Measurements from ENCODE around the gene ATP10A.

Gene ATP10A

DNA sequence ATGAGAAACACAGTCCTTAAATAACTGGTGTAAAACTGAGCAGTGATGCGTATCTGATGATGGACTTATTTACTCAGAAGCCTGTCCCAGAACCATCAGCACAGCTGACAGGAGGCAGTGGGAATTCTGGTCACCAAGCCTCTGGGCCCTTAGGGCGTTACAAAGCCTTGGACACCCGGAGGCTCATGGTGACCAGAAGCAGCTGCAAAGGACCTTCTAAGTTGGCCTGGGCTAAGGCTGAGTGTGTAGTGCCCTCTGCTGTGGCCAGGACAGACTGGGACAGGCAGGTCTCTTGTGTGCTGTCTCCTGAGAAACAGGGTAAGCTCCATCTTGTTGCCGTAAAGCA lies 168.9 kb downstream of the ATP10A start:
- DNase-seq = no peak

DNA sequence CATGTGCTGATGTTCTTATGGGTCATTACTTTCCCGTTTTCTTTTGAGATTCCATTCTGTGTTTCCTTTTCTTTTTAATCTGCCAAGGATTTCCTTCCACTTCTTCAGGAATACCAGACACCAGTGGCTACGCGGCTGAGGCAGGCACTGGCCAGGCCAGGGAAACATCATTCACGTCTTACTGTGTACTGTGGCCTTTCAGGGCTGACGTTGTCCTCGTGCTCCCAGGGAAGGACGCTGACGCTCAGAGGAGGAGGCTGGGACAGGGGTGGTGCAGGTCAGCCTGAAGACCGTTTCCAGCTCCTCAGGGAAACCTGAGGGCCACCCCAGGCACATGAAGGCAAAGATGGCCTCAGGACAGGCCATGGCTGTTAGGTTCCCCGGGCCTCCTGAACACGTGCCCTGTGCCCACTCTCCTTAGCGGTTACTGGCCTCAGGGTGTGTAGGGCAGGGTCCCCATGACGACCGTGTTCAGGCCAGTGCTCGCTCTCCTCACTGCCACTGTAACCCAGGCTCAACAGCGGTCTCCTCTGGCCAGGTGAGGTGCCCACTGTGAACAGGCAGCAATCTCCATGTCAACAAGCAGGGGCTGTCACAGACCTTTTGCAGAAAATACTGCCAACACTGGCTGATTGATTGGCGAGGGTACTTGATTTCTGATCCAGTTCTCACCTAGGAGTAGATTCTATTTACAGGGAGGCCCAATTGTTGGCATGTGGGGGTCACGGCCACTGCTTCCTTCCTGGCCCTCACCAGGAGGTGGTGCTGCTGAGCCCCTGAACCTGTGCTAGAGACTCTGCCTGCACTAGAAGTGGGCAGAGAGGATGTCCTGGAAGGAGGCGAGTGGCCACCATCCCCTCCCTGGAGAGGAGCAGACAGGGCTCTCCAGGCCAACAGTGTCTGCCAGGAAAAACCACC lies 169.5 kb downstream of the ATP10A start:
- DNase-seq = peak; percentile 41

DNA sequence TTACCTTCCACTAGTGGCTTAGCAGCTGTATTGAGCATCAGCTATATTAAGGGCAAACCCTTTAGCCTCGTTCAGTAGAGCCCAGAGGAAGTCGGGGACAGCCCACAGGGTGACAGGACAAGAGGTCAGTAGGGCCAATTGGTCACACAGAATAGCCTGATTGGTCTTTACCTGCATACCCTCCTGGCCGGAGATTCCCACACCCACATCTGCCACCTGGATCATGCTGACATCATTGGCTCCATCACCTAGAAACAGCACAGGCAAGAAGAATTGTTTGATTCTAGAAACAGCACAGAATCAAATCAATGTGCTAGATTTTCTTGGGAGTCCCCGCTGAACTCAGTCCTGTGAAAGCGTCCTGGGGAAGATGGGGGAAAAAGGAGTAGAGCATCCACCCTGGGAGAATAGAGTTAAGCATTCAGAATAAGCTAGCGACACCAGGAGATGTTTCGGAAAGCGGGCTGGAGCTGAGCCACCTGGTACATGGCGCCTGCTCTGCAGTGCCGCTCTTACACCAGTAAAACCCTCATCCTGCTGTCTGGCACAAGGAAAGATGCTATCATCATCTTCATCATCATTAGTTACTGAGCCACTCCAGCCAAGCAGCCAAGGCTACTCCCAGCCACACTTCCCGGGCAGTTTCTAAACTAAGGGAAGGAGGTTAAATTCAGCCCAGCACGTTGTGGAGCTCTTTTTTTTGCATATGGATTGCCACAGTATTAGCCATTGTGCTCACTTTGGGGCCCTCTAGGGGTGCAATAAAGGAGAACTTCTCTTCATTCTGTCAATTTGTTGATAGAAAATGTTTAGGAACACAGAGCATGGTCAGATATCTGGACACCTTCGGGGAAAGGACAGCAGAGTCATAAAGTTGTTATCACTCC lies 171.3 kb downstream of the ATP10A start:
- DNase-seq = no peak

DNA sequence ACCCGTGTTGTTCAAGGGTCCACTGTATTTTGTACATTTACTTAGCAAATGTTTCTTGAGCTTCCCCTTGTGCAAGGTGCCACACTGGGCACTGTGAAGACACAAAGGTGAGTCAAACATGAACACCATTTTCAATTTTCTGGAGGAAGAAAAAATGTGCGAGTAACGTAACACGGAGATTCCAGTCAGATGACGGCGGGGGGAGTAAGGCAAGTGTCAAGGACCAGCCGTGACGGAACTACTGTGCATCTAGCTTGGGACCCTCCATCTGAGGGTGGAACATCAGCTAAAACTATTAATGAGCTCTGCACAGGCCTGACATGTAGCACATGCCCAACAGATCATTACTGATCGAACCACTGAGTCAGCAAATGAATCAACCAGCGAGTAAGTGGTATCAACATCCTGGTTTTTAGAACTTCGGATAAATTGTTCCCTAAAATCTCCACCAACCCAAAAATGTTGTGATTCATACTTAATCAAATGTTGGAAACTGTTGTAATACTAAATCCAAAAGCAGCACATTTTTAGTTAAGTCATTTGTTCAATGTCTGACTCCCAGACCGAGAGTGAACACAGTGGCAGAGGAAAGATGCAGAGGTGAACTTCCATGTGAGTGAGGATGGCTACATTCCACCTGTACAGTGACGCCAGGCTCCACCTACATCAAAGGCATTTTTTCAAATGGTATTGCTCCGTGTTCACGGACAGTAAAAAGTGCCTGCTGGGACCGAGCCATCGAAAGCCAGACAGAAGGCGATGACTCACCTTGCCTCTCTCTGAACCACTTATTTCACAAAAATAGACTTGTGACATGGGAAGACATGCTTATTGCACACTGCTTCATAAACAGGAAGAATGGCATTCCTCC lies 172.2 kb downstream of the ATP10A start:
- DNase-seq = no peak

DNA sequence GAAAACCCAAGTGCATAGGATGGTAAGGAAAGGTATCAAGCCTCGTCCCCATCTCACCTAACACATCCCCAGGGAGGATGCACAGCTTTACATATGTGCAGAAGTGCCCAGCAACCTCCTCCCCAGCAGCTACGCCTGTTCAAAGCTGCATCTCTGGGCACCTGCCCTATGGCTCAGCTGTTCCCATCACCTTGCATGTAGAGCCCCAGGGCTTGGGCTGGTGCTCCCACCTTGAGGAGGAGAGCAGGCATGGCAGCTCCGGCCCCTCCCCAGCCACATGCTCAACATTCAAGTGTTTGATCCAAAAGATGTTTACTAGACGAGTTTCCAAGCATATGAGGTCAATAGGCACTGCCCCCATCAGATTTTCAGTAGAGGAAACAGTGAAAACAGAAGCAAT lies 173.5 kb downstream of the ATP10A start:
- no peak for DNase-seq

DNA sequence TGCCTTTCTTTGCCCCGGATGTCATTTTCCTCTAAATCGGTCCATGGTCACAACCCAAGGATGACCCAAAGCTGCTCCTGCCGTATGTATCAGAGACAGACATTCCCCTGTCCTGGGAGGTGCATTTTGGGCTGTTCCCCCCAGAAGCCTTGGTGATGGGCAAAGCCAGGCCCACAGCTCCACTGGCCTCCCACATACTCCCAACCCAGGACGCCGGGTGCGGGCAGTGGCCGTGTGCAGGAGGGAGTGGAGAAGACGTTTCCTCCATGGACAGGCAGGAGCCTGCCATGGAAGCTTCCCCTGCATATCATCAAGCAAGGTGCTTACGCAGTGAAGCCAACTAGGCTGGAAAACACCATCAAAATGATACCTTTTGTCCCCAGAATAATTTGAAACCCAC lies 175.0 kb downstream of the ATP10A start:
- DNase-seq = no peak

DNA sequence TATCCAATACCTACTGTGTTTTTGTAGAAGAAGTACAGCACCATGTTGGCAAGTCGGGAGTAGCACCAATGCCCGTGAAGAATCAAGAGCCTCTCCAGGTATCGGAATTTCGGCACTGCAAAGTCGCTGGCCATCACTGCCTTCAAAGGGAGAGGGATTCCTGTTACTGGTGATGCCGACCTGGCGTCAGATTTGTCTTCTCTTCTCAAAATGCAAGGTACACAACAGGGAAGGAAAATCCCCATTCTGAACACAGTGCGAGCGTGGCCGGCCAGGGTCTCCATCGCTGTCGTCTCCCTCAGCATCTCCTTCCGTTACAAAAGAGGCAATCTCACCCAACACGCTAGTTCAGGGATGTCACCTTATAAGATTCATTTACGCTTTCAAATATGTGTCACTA lies 175.4 kb downstream of the ATP10A start:
- DNase-seq = no peak

DNA sequence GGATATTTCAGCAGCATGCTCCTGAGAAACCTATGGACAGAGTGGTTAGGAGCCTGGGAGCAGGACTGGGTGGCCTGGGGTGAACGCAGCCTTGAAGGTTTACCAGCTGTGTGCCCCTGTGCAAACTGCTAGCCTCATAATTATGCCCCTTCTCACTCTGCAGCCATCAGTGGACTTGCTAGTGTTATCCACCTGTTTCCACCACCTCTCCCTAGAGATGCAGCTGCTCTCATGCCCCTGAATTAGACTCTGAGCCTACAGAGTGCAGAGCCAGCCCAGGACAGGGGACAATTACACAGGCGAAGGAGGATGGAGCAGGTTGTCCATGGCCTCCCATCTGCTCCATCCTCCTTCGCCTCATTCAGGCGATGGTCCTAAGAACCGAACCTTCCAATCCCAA lies 175.9 kb downstream of the ATP10A start:
- DNase-seq = no peak

DNA sequence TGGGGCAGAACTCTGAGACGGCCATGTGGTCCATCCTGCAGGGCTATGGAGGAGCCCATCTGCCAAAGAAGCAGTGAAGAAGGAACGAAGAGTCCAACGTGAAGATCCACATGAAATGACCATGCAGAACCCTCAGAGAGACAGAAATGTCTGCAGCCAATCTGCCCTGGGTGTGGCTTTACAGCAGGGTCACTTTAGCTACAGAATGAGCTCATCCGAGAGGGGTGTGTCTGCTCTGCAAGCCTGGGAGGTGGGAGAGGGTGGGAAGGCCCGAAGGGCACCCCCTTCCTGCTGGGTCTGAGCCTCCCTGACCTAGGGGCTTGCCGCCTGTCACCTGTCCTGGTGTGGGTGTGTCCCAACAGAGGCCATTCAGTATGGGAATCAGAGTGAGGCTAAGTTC lies 176.3 kb downstream of the ATP10A start:
- DNase-seq = no peak

DNA sequence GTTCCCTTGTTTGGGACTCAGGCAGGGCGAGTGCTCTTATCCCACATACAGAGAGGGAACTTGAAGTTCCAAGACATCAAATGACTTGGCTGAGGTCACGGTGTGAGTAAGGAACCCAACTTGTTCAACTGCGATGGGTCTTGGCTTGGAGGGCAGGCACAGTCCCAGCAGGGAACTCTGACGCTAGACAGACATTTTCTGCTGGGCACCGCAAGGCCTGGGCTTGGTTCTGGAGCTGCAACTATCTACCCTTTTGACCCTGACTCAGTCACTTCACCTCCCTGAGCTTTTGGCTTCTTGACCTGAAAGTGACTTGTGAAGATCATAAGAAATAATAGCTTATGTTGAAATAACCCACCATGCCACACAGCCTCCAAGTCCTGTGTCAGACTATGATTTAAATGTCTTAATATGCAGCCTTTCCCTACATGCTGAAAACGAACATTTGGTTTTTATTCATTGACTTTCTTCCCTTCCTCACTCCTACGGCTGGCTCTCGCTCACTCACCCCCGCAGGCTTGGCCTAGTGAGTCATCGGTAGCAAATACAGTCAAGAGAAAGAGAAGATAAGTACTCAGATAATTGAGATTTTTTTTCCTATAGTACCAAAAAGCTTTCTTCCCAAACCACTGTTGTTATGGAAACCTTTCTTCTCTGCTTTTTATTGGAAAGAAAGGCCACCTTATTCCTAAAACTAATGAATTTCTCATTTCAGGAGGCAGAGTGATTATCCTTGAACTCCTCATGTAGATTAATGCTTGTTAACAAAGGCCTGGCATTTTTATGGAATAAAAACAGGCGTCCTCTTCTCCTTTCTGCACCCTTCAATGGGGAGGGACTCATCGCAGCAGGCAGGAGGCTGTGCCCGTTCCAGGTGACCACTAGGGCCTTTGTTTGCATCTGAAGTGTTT lies 178.4 kb downstream of the ATP10A start:
- DNase-seq = no peak

DNA sequence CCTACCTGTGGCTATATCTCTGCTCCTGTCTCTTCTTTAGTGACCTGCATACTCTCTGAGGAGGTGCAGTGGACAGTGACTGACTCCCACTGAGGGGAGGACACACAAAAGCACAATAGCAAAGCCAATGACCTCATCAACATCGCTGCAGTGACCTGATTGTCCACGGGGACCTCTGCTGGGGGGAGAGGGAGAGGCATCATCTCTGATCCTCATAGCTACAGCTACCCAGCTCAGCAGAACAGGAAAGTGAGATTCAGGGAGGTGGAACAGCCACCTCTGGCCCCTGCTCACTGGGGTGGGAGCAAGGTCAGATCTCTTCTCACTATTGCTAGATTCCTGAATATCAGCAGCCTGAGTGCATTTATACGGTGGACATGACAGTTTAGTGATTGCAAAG lies 179.2 kb downstream of the ATP10A start:
- DNase-seq = no peak

DNA sequence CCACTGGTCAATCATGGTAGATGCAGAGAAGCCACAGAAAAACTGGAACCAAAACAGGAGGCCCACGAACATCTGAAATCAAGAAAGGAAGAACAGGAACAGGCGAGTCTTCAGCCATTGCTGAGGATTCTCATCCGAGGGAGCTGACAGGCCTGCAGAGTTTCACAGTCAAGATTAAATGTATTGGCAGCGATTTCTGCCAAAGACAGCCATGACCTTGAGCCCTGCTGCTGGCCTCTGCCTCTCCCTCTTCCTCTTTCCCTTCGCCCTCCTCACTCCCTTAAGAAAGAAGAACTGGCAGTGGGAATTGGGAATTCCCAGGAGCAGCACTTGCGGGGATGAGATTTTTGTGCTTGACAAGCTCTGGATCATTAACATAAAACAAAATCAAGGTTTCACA lies 179.7 kb downstream of the ATP10A start:
- no peak for DNase-seq

DNA sequence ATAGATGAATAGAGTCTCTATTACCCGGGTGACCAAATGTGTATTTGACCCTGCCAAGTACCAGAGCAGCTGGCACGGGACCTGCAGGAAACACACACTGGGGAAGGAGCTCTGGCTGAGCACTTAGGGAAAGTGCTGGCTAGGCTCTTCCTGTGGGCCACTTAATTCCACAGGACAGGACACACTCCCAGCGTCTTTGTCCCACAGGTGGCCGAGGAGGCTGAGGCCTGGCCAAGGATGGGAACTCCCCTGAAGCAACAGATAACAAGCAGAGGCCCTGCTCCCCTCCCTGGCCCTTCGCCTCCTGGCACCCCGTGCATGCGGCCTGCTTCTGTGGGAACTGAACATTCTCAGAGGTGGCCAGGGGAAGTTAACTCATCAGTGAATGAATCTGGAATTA lies 180.8 kb downstream of the ATP10A start:
- DNase-seq = no peak

DNA sequence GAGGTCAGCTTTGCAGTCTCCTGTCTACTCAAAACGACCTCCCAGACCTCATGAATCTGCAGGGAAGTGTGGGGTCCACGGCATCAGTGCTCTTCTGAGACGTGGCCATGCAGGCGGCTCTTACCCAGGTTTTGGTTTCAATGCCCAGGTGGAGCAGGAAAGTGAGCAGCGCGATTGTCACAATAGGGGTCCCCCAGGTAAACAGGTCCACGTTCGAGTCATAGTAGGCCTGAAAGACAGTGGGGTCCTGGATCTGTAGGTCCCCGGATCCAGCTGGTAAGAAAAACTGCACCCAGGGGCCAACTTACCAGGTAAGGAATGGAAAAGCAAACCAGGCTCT lies 182.5 kb downstream of the ATP10A start:
- no peak for DNase-seq

DNA sequence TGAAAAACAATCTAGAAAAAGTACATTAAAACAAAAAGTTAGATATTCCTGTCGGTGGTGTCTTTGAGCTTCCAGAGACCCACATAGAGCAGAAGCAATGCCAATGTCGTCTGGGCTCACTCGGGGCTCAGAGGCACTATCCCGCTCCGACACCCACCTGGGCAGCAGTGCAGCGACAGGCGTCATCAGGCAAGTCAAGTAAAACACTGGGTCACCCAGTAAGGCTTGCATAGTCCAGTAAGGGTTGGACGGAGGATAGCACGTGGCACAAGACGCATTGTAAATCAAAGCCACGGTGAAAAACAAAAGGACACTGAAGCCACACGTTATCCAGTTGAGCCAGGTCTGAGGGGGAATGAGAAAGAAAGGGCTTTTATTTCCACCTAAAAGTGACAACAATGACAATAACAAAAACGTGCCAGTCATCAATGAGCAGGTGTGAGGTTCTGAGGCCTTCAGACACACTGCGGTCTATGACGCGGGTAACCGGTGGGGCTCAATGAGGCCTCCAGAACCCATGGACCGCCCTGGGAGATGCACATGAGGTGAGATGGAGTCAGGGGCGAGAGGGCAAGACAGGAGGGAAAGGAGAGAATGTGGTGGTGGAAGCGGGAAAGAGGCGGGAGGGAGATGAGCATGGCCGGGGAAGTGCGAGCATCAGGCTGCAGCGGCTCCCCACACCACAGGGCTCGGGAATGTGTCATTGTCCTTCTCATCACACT lies 183.0 kb downstream of the ATP10A start:
- no peak for DNase-seq

DNA sequence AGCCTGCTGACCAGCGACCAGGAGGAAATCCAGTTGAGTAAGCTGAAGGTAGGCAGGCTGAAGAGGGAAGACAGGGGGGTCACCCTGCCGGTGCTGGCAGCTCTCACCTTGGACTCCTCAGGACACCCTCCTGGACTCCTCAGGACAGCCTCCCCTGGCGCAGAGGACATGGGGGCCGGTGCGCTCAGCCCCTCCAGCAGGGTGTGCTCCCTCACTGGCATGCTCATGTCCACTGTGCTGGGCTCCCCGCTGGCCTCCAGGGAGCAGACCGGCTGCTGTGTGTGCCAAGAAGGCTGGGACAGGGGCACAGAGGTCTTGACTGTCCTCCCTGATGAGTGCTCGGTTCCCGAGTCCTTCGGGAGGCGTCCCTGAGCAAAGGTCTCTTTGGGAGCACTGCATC lies 183.6 kb downstream of the ATP10A start:
- no peak for DNase-seq

DNA sequence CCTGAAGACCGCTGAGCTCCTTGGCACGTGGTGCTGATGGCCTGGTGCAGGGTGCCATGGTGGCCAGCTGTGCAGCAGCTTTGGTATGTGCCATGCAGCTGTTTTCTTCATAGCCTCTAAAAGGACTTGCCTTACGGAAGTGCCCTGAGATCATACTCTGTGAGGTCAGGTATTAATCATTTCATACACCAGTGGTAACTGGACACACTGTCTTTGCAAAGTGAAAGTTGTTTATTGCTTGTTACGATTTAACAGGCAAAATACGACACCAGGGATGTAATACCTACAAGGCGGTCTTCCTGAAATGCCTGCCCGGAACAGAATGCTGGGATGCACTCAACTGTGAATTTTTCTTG lies 184.6 kb downstream of the ATP10A start:
- no peak for DNase-seq

DNA sequence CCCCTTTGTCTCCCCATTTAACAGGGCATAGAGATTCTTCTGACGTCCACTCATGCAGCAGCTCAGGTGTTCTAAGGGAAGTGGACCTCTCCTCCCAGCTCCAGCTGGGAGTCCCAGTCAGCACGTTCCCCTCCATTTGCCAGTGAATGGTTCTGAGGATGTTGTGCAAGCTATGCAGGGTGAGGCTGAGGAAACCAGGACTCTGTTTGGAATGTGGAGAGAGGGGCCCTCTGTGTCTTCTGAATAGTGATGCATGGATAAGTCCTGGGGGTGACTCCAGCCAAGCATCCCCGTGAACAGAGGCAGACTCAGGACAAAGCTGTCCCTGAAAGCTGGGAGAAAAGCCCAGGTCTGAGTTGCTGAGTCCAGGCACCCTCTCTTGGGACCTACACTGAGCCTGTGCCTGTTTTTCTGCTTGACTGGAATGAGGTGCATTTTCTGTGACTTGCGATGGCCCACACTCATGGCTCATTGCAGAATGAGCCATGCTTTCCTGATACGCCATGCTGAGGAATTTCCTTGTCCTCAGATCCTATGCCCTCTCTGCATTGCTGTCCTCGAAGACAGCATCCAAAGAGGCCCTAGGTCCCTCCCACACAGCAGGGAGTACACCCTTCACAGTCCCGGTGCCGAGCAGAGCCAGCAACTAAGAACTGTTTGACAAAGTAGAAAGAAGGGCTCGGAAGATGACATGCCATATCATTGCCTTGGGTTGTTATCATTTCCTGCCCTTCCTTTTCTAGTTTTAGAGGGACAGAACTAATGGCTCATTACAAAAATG lies 185.2 kb downstream of the ATP10A start:
- no peak for DNase-seq

DNA sequence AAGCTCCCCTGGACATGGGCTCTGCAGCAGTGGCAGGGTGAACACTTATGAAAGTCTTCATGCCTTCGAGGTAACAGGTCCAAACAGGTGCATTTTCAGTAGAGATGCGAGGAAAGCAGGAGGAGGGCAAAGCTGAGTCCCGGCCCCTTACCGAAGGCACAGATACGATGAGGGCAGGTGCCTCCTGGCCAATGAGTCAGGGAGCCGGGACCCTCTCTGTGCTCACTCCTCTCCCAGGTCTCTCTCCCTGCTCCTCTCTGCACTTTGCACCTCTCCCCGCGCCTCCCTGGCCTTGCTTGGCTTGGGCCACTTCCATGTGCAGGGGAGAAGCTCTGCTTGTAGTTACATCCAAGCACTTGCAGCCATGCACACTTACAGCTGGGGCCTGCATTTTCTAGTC lies 187.1 kb downstream of the ATP10A start:
- DNase-seq = no peak

DNA sequence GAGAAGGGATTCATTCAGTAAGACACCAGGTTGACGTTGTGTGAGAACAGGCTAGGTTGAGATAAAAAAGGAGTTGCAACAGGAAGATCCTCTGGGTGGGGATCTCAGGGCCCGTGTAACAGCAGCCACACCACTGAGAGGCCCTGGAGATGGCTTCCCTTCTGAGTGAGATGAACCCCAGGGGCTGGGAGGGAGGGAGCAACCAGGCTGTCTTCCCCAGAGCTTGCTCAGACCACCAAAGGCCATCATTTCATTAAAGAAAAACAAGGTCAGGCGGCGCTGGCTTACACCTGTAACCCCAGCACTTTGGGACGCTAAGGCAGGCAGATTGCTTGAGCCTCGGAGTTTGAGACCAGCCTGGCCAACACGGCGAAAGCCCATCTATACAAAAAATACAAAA lies 187.7 kb downstream of the ATP10A start:
- DNase-seq = no peak

DNA sequence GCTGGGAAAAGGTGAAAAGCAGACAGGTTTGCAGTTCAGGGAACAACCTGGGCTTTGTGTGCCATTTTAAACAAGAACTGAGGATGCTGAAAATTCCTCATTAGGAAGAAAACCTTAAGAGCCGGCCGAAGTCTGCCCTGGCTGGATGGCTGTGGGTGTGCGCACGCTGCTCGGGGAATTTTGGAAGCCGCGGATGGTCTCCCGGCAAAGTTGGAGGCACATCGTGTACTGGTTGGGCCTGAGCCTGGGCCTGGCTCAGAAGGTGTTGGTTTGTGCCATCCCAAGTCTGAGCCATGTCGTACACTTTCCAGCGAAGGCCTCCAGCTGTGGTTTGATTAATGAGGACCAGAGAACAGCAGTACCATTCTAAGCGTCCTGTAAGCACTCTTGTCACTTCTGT lies 188.2 kb downstream of the ATP10A start:
- no peak for DNase-seq

All from CD4-positive, alpha-beta T cell treated with Interleukin-17A for 4 hours (primary cell).